GM12874 (cell line): ENCODE measurements around the gene MACROD2.

Experiments
- TF ChIP-seq, protein P1 (sequence below): IDR thresholded peaks from 2 replicates; pipeline ENCODE4 v1.5.1; 2011; ENCODE audit warnings: low read depth, mild to moderate bottlenecking, control low read depth, low read length, moderate library complexity; ENCODE audit not compliant: insufficient read depth

The MACROD2 gene

DNA sequence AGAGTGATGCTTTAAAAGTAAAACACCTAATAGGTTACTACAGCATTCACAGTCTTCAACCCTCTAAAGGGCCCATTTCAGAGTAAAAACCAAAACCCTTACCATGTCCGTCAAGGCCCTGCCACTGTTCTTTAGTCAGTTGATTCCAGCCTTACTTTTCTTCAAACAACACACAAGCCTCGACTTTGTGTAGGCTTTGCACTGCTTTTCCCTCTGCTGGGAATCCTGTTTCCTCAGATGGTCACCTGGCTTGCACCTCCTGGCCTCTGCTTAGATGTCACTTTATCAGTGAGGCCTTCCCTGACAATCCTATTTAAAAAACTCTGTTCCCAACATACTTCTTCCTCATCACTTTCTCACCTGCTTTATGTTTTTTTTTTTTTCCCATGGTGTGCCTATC, 419.2 kb downstream of the MACROD2 start:
- TF ChIP-seq, protein P1, sequence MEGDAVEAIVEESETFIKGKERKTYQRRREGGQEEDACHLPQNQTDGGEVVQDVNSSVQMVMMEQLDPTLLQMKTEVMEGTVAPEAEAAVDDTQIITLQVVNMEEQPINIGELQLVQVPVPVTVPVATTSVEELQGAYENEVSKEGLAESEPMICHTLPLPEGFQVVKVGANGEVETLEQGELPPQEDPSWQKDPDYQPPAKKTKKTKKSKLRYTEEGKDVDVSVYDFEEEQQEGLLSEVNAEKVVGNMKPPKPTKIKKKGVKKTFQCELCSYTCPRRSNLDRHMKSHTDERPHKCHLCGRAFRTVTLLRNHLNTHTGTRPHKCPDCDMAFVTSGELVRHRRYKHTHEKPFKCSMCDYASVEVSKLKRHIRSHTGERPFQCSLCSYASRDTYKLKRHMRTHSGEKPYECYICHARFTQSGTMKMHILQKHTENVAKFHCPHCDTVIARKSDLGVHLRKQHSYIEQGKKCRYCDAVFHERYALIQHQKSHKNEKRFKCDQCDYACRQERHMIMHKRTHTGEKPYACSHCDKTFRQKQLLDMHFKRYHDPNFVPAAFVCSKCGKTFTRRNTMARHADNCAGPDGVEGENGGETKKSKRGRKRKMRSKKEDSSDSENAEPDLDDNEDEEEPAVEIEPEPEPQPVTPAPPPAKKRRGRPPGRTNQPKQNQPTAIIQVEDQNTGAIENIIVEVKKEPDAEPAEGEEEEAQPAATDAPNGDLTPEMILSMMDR: no peak

DNA sequence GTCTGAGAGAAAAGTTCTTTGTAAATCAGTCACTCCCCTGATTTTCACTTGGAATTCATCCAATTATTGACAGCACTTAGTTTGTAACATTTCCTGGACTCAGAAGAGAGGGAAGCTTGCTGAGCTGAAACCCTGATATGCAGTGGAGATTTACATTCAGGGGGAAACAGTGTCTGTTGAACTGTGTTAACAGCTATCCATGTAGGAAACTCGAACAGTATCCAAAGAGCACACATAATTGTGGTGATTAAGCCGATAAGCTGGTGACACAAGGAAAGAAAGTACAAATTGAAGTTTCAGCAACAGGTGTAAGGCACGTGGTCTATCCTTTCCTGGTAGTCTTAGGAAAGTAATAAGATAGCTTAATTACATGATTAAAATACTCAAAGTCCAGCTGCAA, 420.2 kb downstream of the MACROD2 start:
- TF ChIP-seq, protein P1: no peak

DNA sequence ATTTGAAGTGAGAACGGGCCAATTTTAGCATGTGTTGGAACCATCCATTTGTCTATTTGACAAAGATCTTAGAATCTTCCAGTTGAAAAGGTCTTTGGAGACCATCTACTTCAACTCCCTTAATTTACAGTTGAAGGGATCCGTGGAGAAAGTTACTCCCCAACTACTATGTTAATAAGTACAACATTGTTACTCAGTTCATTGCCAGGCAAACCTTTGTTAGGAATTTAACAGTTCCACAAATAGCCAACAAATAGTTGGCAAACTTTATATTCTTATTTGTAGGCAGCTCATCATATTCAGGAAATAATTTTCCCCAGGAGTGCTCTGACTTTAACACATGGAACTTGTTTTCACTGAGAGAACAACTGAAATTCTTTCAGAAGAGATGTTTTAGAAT, 423.1 kb downstream of the MACROD2 start:
- TF ChIP-seq, protein P1: no peak

DNA sequence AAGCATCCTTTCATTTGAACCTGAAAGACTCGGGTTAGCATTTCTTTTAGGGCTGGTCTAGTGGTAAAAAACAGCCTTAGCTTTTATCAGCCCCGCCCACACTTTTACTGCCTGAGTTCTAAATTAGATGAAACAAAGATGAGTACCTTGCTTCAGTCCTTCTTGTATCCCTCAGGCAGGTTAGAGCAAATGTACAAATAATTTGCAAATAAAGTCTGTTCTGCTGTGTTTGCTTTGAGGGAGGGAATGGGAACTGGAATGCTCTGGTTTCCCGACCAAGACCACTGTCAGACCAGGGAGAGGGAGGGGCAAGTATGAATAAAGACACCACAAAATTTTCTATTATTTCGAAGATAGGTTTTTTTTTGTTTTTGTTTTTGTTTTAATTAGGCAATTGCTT, 427.6 kb downstream of the MACROD2 start:
- TF ChIP-seq, protein P1: no peak

DNA sequence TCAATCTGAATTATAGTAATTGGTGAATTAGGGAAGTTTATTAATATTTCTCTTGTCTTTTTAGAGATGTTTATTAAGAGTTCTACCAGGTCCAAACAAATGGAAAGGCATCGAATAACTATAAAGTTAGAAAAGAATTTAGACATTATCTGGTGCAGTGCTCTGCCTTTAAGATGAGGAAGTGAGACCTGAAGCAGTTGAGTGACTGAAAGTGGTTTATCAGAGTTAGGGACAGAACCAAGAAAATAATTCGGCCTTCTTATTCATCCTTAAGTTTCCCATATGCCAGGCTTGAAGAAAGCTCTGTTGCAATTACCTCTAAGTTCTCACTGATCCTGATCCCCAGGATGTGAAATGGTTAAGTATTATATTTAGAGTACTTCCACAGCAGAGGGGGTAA, 436.3 kb downstream of the MACROD2 start:
- TF ChIP-seq, protein P1: no peak

DNA sequence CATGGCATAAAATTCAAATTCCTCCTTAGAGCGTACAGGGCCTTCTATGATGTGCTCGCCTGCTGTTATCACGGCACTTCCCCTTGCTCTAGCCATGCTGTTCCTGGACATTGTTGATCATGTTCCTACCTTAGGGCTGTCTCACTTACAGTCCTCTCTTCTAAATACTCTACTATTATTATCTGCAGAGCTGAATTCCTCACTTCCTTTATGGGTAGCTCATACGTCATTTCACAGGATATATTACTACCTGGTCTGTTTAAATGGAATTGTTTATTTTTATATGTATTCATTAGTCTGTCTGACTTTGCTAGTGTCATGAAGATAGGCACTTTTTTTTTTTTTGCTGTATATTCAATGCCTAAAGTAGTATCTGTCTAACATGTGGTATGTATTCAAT, 436.8 kb downstream of the MACROD2 start:
- TF ChIP-seq, protein P1: no peak

DNA sequence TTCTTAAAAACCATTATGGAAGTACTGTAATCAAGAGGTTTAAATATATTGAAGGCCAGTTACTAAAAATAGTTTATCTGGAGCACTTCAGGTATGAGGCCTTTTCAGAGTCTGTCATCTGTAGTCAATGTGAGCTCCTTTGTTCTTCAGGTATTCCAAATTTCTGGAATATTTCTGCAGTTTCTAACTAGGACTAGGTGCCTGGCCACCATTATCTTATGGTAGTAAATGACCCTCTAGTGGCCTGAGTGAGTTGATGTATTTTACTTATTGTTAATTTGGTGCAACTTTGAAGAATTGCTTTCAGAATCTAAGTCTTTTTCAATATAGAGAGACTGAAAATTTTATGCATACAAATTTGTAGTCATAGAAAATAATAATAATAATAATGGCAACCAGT, 437.3 kb downstream of the MACROD2 start:
- TF ChIP-seq, protein P1: no peak
